ENCODE data around the gene FAM114A1. TPM values are rescaled to one million over a fixed set of nuclear protein-coding genes. Genes with fewer than 3 reads are reported as not detected.

The FAM114A1 gene
- total RNA-seq, 1 donor from 2014 or later, result 19.5 TPM

DNA sequence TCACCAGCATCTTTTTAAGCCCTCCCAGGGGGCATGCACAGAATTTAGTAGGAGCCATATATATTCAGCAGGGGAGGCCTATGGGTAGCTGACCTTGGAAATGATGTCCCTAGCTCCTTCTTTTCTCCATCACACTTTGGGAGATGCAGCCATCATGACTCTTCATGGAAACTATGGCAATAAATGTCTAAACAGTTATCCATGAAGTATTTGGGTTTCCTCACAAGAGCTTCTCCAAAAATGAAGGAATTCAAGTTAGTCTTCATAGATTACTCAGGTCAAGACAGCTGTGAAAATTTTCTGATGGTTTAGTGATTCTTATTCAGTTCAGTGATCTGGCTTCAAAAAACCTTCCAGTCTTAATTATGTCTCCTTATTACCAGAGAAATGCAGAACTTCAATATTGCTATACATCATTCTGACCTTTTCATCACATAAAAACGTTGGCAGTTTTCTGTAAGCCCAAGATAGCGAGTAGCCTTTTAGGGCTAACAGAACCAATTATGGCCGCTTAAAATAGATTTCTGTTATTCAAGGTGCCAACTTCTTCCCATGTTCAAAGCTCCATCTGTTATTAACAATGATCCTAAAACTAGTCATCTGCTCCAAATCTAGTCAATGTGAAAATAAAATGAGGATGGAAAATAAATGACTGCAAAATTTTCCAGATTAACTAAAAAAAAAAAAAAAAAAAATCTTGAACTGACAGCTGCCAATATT is 112.1 kb downstream of the FAM114A1 start:
- DNase-seq, result no peak
- Histone ChIP-seq H3K9me3 (replicated peaks) (no peaks in the 10 kb centered on the region), H3K27ac (replicated peaks) (no peak overlapping the region), H3K36me3 (no peaks in the 10 kb centered on the region), H3K4me3 (no peak overlapping the region), H3K27me3 (ENCODE audit: low read depth) (no peaks in the 10 kb centered on the region), H3K4me1 (no peaks in the 10 kb centered on the region)
- intact Hi-C loops (cut with micrococcal nuclease), result no loop called here
- no peak for TF ChIP-seq CTCF (IDR thresholded peaks at IDR 0.05; ENCODE audit: borderline replicate concordance)

DNA sequence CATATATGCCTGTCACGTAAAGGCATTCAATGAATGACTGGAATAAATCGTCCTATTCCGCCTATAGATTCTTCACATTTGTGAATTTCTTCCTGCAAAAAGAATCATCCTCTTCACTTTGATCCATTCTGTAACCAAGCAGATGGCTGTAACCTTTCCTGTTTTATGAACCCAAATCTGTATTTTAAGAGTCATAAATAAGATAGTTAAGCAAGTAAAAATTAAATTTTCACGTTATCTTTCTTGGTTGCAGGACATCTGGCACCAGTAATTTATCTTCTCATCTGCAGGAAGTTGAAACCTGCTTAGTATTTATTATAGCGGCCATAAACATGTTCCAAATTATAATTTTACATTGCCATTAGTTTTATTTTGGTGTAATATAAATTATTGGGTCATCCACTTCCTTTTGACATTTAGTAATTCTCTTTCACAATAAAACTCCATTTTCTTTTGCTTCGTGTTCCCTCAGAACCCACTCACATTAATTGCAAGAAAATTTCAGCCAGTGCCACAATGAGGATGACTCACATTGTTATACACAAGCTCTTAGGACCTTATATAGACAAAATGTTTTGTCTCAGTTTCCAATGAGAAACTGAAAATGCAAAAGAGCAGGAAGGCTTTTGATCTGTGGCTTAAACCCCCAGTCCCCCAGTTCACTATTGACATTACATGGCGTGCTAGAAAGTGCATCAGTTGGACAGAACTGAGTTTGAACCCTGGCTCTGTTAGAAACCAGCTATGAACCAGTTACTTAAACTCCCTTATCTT is 113.5 kb downstream of the FAM114A1 start:
- TF ChIP-seq CTCF (IDR thresholded peaks at IDR 0.05; ENCODE audit: borderline replicate concordance), result no peak
- intact Hi-C loops (cut with micrococcal nuclease), result no loop called here
- Histone ChIP-seq H3K4me3 (no peak overlapping the region), H3K27me3 (ENCODE audit: low read depth) (no peaks in the 10 kb centered on the region), H3K4me1 (peaks cover 4% of the 10 kb centered on the region), H3K36me3 (no peaks in the 10 kb centered on the region), H3K27ac (replicated peaks) (no peak overlapping the region), H3K9me3 (replicated peaks) (no peaks in the 10 kb centered on the region)
- DNase-seq, result no peak

GRCh38 chr4:38982361-38983095 is 114.9 kb downstream of the FAM114A1 start:
- intact Hi-C loops (cut with micrococcal nuclease), result no loop called here
- H3K9me3 ChIP-seq (replicated peaks), result no peaks in the 10 kb centered on the region
- peaks cover 12% of the 10 kb centered on the region for H3K4me1 ChIP-seq
- no peaks in the 10 kb centered on the region for H3K36me3 ChIP-seq
- no peaks in the 10 kb centered on the region for H3K27me3 ChIP-seq (ENCODE audit: low read depth)
- TF ChIP-seq CTCF (IDR thresholded peaks at IDR 0.05; ENCODE audit: borderline replicate concordance), result no peak
- H3K4me3 ChIP-seq, result no peak overlapping the region
- DNase-seq, result no peak
- H3K27ac ChIP-seq (replicated peaks), result no peak overlapping the region

GRCh38 chr4:38983291-38983690 is 115.7 kb downstream of the FAM114A1 start:
- intact Hi-C loops (cut with micrococcal nuclease), result no loop called here
- no peak overlapping the region for H3K27ac ChIP-seq (replicated peaks)
- H3K36me3 ChIP-seq, result no peaks in the 10 kb centered on the region
- DNase-seq, result no peak
- H3K4me3 ChIP-seq, result no peak overlapping the region
- H3K4me1 ChIP-seq, result peaks cover 13% of the 10 kb centered on the region
- no peak for TF ChIP-seq CTCF (IDR thresholded peaks at IDR 0.05; ENCODE audit: borderline replicate concordance)
- H3K27me3 ChIP-seq (ENCODE audit: low read depth), result no peaks in the 10 kb centered on the region
- no peaks in the 10 kb centered on the region for H3K9me3 ChIP-seq (replicated peaks)

- H3K9me3 ChIP-seq (replicated peaks), result no peaks in the 10 kb centered on the region
- intact Hi-C loops (cut with micrococcal nuclease), result no loop called here
- no peak overlapping the region for H3K4me3 ChIP-seq
- H3K27ac ChIP-seq (replicated peaks), result no peak overlapping the region
- TF ChIP-seq CTCF (IDR thresholded peaks at IDR 0.05; ENCODE audit: borderline replicate concordance), result no peak
- H3K4me1 ChIP-seq, result peaks cover 13% of the 10 kb centered on the region
- H3K36me3 ChIP-seq, result no peaks in the 10 kb centered on the region
- no peaks in the 10 kb centered on the region for H3K27me3 ChIP-seq (ENCODE audit: low read depth)
- DNase-seq, result no peak
Measured at GRCh38 chr4:38983787-38984598, 116.4 kb downstream of the FAM114A1 start.

All from left ventricle myocardium inferior (tissue), 1 donor.